GM12864 (cell line): ENCODE measurements around the gene L3MBTL2.
"Not testable (repeated sequence)": the region's sequence is repeated elsewhere in the genome, so short reads cannot be mapped to it uniquely, and the experiment has no call there.

Experiments used
- DNase-seq: peaks from one replicate; pipeline ENCODE4 v3.0.0-alpha.2; 2011; ENCODE audit warnings: low read depth
- H3K4me3 ChIP-seq: 2 replicates; pipeline ENCODE4 v1.5.1; 2011; ENCODE audit warnings: mild to moderate bottlenecking, low read depth, low read length, control low read depth
- CTCF ChIP-seq: IDR thresholded peaks from 2 replicates; pipeline ENCODE4 v1.5.1; 2011; ENCODE audit warnings: low read depth, mild to moderate bottlenecking, moderate library complexity, low read length, control low read depth, inconsistent platforms; ENCODE audit errors: missing control alignments

The L3MBTL2 gene

GRCh38 chr22:41177622-41178424 lies 27.3 kb upstream of the L3MBTL2 start:
- H3K4me3 ChIP-seq = no peak overlapping the region
- TF ChIP-seq CTCF = no peak
- DNase-seq = no peak

GRCh38 chr22:41178425-41178975 lies 26.6 kb upstream of the L3MBTL2 start:
- no peak for TF ChIP-seq CTCF
- no peak for DNase-seq
- no peak overlapping the region for H3K4me3 ChIP-seq

- not testable (repeated sequence) for DNase-seq, H3K4me3 ChIP-seq
These were observed 24.8 kb upstream of the L3MBTL2 start for GRCh38 chr22:41180362-41180761.

- no peak for DNase-seq
- H3K4me3 ChIP-seq = no peak overlapping the region
- no peak for TF ChIP-seq CTCF
These were observed 24.2 kb upstream of the L3MBTL2 start for GRCh38 chr22:41180926-41181325.

- no peak overlapping the region for H3K4me3 ChIP-seq
- DNase-seq = no peak
These were observed 23.5 kb upstream of the L3MBTL2 start for GRCh38 chr22:41181349-41182241.

GRCh38 chr22:41184679-41185078 lies 20.4 kb upstream of the L3MBTL2 start:
- DNase-seq = no peak
- H3K4me3 ChIP-seq = no peak overlapping the region
- no peak for TF ChIP-seq CTCF

More at GRCh38 chr22:41181349-41182241, 23.5 kb upstream of the L3MBTL2 start:
- no peak for TF ChIP-seq CTCF

- no peak for TF ChIP-seq CTCF
- no peak overlapping the region for H3K4me3 ChIP-seq
- no peak for DNase-seq
These were observed 13.6 kb upstream of the L3MBTL2 start for GRCh38 chr22:41191467-41191866.
